Body of pancreas (tissue), 4 donors: ENCODE results near the gene C2orf49. TPM values are rescaled to one million over a fixed set of nuclear protein-coding genes. Genes with fewer than 3 reads are reported as not detected.

Experiments used
- ATAC-seq: fragments of 150-250 bp; one replicate; pipeline ENCODE4 v1.9.1; 2016
- DNase-seq, 4 donors: peaks; one replicate each; pipeline ENCODE4 v3.0.0-alpha.2; 2019
- H3K27ac ChIP-seq, 4 donors: fragments of 200-600 bp; sonication (generic); 1 replicate in 3 of 4; 2 replicates in 1 of 4; pipeline versions ENCODE4 v1.5.1 to v1.6.1; 2016 to 2019; ENCODE audit warnings: mild to moderate bottlenecking in 1 of 4, mixed read lengths in 1 of 4, moderate library complexity in 1 of 4
- H3K27me3 ChIP-seq, 2 donors: fragments of 200-600 bp; sonication (generic); one replicate each; pipeline ENCODE4 v1.6.0; 2016; ENCODE audit warnings: mild to moderate bottlenecking in 1 of 2
- H3K36me3 ChIP-seq, 2 donors: fragments of 200-600 bp; sonication (generic); replicated peaks in 1 of 2; 2 replicates each; pipeline ENCODE4 v1.5.1; 2016; ENCODE audit warnings: low read depth in 2 of 2; ENCODE audit not compliant: insufficient read depth in 1 of 2
- H3K4me1 ChIP-seq: fragments of 200-600 bp; sonication (generic); one replicate; pipeline ENCODE4 v1.6.0; 2016
- H3K4me3 ChIP-seq, 2 donors: fragments of 200-600 bp; sonication (generic); 1 replicate in 1 of 2; 2 replicates in 1 of 2; pipeline ENCODE4 v1.5.1; 2016 to 2019
- H3K9me3 ChIP-seq, 3 donors: fragments of 200-600 bp; sonication (generic); 1 replicate in 2 of 3; 2 replicates in 1 of 3; pipeline ENCODE4 v1.5.1; 2016
- POLR2A ChIP-seq, 3 donors: fragments of 450-650 bp; IDR thresholded peaks; one replicate each; pipeline ENCODE4 v1.6.1; 2016; ENCODE audit warnings: antibody characterized with exemption in 3 of 3, mild to moderate bottlenecking in 2 of 3
- WGBS, 2 donors: methylation state at CpG; one replicate each; pipeline ENCODE4 v1.1.5; 2017; 5-methylcytosine and 5-hydroxymethylcytosine counted together
- intact Hi-C: fragments of 100-400 bp; cut with DNase I; formaldehyde crosslinking; loops from one replicate; pipeline ENCODE4 v1.15.1; 2023
- total RNA-seq, 2 donors: library from RNA; depleted of rRNA; stranded (reverse); fragments of >200 nt; gene quantifications; one replicate each; pipeline ENCODE4 v1.1.0, GENCODE V29; 2016
- TF ChIP-seq, protein P1 (sequence below), 7 experiments: fragments of 450-650 bp in 4 of 7; fragments of 200-600 bp in 3 of 7; sonication (generic) in 3 of 7; IDR thresholded peaks; one replicate each; pipeline ENCODE4 v1.5.1; 2016 to 2019; ENCODE audit warnings: antibody characterized with exemption in 7 of 7

Gene C2orf49
- total RNA-seq, 2 donors from 2014 or later = 7.9 to 15.3 TPM

DNA sequence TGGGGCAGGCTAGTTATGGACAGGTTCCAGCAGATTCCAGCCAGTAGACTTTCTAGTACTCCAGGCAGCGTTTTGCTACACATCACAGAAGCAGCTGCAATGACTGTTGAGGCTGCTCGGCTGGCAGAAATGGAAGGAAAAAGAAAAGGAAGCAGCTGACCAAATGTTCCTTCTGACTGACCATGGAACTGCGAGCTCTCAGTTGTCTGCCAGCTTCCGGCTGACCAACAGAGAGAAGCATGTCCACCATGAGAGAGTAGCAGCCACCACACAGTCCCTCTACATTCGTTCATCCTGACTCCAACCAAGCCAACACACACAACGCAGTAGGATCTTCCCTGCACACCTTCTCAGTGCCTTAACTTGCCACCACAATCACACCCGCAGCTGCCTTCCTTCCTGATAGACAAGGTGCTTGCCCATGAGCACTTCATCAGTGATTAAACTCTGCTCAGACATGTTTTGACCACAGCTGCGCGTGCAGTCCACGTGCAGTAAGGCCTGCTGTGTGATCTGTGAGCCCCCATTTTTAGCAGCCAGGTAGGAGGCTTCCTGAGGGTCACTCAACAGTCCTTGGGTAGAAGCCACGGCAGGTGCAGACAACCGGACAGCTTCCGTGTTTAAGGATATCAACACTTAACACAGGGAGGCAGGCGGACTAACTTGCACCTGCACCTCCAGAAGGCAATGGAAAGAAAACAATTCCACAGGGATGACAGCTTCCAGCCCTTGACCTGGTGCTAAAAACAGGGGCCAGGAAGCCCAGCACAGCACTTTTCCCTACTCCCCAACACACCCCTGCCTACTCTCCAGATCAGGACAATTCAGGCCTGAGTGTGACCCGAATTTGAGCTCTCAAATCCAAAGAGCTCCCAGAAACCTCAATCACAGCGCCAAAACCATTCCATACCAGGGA, 8.8 kb upstream of the C2orf49 start:
- Histone ChIP-seq H3K27me3 (no peaks in the 10 kb centered on the region), H3K27ac (peak overlapping the region; percentile 37 to 81 (median 76)), H3K9me3 (no peaks in the 10 kb centered on the region), H3K36me3 (no peaks in the 10 kb centered on the region), H3K4me3 (peak overlapping the region in 1 of 2 donors; percentile 23), H3K4me1 (peaks cover 33% of the 10 kb centered on the region)
- peak; percentile 26 to 47 (median 32) for DNase-seq
- intact Hi-C loops = no loop called here
- TF ChIP-seq, protein P1, sequence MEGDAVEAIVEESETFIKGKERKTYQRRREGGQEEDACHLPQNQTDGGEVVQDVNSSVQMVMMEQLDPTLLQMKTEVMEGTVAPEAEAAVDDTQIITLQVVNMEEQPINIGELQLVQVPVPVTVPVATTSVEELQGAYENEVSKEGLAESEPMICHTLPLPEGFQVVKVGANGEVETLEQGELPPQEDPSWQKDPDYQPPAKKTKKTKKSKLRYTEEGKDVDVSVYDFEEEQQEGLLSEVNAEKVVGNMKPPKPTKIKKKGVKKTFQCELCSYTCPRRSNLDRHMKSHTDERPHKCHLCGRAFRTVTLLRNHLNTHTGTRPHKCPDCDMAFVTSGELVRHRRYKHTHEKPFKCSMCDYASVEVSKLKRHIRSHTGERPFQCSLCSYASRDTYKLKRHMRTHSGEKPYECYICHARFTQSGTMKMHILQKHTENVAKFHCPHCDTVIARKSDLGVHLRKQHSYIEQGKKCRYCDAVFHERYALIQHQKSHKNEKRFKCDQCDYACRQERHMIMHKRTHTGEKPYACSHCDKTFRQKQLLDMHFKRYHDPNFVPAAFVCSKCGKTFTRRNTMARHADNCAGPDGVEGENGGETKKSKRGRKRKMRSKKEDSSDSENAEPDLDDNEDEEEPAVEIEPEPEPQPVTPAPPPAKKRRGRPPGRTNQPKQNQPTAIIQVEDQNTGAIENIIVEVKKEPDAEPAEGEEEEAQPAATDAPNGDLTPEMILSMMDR (IDR thresholded peaks at IDR 0.05) = no peak
- peak in 2 of 3 donors; percentile 24 for TF ChIP-seq POLR2A (IDR thresholded peaks at IDR 0.05)
- 11 to 14% methylated on average over 13 to 16 of the region's 16 CpGs for WGBS, 2 donors
- peak; percentile 18 for ATAC-seq

DNA sequence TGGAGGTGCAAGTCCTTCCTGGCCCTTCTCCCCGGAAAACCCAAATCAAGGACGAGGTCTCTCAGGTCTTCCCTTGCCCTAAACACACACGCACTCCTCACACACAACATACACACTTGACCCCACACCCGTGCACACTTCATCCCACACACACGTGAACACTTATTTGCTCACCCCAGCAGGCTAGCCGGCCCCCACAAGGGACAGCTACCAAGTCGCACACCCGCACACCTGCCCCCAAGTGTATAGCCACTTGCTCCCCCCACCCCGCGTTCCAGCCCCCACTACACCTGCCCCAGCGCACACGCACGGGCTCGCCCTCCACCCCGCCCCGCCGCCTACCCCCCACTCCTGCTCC, 8.2 kb upstream of the C2orf49 start:
- WGBS, 2 donors = 0 to 2% methylated on average over 8 to 15 of the region's 17 CpGs
- Histone ChIP-seq H3K4me3 (peak overlapping the region in 1 of 2 donors; percentile 23), H3K4me1 (peaks cover 33% of the 10 kb centered on the region), H3K36me3 (no peaks in the 10 kb centered on the region), H3K9me3 (no peaks in the 10 kb centered on the region), H3K27ac (peak overlapping the region; percentile 37 to 81 (median 76)), H3K27me3 (no peaks in the 10 kb centered on the region)
- ATAC-seq (no peak), DNase-seq (peak in 1 of 4 donors; percentile 19)
- TF ChIP-seq, protein P1 (IDR thresholded peaks at IDR 0.05) = no peak
- TF ChIP-seq POLR2A (IDR thresholded peaks at IDR 0.05) = no peak
- intact Hi-C loops = no loop called here

DNA sequence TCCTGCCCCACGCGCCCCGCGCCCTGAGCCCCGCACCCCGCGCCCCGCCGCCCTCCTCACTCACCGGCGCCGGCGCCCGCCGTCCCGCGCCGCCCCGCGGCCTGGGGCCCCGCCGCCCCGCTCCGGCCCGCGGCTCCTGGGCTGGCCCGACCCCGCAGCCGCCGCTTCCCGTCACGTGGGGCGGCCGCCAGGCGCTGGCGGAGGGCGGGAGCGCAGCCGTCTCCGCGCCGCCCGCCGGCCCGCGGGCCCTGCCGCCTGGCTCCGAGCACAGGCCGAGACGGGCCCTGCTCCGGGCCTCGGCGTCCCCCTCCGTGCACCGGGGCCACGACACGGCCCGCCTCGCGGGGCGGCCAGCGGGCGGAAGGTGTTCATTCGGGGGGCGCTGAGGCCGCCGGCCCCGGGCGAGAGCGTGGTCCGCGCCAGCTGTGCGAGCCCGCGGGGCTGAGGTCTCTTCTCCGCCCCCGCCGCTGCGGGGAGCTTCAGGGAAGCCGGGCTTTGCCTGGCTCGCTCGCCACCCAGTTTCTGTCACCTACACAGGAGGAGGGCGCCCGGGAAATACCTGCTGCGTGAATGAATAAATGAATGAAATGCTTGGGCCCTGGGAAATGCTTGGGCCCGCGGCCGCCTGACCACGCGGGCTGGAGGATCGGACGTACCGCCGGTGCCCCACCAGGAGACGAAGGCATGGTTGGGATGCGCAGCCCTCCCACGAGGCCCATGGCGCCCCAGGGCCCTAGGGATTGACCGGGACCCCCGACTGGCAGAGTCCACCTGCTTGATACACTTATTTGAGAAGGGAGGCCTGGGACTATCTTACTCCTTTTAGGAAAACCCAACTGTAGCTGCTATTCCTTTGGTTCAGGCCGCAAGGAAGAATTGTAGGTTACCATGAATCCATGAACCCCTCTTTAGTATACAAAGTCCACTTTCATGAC, 7.5 kb upstream of the C2orf49 start, which contains the start of gene TGFBRAP1:
TSS of gene TGFBRAP1 (minus strand) at position 175 of the 935 bp plus-strand sequence. CDS start 21,434 bp downstream, outside the sequence.
- Histone ChIP-seq H3K9me3 (no peaks in the 10 kb centered on the region), H3K4me3 (peak within 1 kb of the TSS; percentile 39 to 53), H3K27me3 (no peaks in the 10 kb centered on the region), H3K36me3 (no peaks in the 10 kb centered on the region), H3K27ac (peak within 1 kb of the TSS; percentile 72 to 93 (median 92)), H3K4me1 (peaks cover 33% of the 10 kb centered on the region)
- ATAC-seq = peak; percentile 92
- TF ChIP-seq, protein P1 (IDR thresholded peaks at IDR 0.05) = peak in 1 of 7 experiments; percentile 1
- peak; percentile 30 to 38 (median 35) for TF ChIP-seq POLR2A (IDR thresholded peaks at IDR 0.05)
- intact Hi-C loops = no loop called here
- DNase-seq = peak; percentile 54 to 71 (median 58)
- WGBS, 2 donors = 5 to 13% methylated on average over 11 to 34 of the region's 101 CpGs

DNA sequence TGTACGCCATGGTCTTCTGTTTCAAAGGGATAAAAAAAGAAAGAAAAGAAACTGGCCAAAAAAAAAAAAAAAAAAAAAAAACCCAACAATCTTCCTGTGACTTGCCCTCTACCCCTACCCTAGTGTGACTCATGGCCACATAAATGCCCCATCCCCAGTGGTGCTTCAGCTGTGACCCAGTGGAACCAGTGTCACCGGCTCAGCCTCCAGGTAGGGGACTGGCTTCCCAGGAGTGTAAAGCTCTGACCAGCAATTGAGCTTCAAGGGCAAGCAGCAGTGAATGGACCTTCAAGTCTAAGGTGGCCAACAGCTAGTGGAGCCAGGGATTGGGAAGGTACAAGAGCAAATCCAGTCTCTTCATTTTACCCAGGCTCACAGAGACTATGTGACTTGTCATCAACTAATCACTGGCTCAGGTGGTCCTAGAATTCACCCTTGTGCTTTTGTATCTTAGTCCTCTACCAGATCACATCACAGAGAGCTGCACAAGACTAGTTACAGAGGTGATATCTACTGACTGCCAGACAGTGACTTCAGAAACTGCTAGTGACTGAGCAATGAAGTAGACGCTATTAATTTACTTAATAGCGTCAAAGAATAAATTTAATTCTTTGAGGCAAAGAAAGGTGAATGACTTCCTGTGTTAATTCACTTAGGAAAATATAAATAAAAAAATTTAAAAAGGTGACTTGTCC, 6.5 kb upstream of the C2orf49 start:
- ATAC-seq (no peak), DNase-seq (no peak)
- Histone ChIP-seq H3K27me3 (no peaks in the 10 kb centered on the region), H3K36me3 (no peaks in the 10 kb centered on the region), H3K4me1 (peaks cover 25% of the 10 kb centered on the region), H3K27ac (peak overlapping the region in 1 of 4 donors; percentile 93), H3K4me3 (no peak overlapping the region), H3K9me3 (no peaks in the 10 kb centered on the region)
- WGBS, 2 donors = 92 to 94% methylated on average over 4 of the region's 4 CpGs
- no peak for TF ChIP-seq POLR2A (IDR thresholded peaks at IDR 0.05)
- TF ChIP-seq, protein P1 (IDR thresholded peaks at IDR 0.05) = no peak
- intact Hi-C loops = no loop called here
